ENCODE measurements around the gene NKX2-4. TPM values are rescaled to one million over a fixed set of nuclear protein-coding genes. Genes with fewer than 3 reads are reported as not detected.

Gene NKX2-4
- total and polyA plus RNA-seq, 4 donors, result not detected

DNA sequence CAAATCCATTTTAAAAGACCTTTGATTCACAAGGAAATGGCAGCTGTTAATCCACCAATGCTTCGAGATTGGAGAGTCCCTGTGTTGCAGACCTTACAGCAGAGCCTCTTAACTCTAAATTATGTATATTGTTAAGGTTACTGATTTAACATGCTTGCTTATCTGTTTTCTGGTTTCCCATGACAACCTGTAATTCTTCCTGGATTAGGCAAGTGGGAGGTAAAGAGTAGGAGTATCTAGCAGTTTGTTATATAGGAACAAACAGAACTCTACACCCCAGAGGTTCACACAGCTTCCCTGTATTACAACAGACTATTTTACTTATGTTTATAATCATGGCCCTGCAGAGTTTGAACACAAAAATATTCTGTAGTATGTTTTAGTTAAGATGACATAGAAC, 39.5 kb downstream of the NKX2-4 start:
- 71 to 90% methylated on average over 1 of the region's 1 CpG for WGBS, 2 donors
- no peak for DNase-seq
- TF ChIP-seq, protein P1, sequence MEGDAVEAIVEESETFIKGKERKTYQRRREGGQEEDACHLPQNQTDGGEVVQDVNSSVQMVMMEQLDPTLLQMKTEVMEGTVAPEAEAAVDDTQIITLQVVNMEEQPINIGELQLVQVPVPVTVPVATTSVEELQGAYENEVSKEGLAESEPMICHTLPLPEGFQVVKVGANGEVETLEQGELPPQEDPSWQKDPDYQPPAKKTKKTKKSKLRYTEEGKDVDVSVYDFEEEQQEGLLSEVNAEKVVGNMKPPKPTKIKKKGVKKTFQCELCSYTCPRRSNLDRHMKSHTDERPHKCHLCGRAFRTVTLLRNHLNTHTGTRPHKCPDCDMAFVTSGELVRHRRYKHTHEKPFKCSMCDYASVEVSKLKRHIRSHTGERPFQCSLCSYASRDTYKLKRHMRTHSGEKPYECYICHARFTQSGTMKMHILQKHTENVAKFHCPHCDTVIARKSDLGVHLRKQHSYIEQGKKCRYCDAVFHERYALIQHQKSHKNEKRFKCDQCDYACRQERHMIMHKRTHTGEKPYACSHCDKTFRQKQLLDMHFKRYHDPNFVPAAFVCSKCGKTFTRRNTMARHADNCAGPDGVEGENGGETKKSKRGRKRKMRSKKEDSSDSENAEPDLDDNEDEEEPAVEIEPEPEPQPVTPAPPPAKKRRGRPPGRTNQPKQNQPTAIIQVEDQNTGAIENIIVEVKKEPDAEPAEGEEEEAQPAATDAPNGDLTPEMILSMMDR (IDR thresholded peaks at IDR 0.05; ENCODE audit: control extremely low read depth, extremely low read depth), result no peak
- peaks cover 6 to 38% (median 18%) of the 10 kb centered on the region in 4 donors for H3K36me3 ChIP-seq (ENCODE audit: control insufficient read depth in 4 of 4, insufficient read depth in 4 of 4, low read length in 4 of 4)
- ATAC-seq (ENCODE audit: insufficient read depth, low FRiP score), result no peak
- no peak overlapping the region for H3K27ac ChIP-seq (ENCODE audit: low read depth in 1 of 2, low read length in 1 of 2)
- no peaks in the 10 kb centered on the region for H3K27me3 ChIP-seq (ENCODE audit: control insufficient read depth in 3 of 3, insufficient read depth in 3 of 3, low read length in 2 of 3)
- H3K9ac ChIP-seq (ENCODE audit: insufficient read depth in 1 of 2, low read length in 2 of 2), result no peak overlapping the region
- no peak overlapping the region for H3K4me3 ChIP-seq
- no peaks in the 10 kb centered on the region for H3K9me3 ChIP-seq (ENCODE audit: control insufficient read depth in 4 of 4, insufficient read depth in 3 of 4, low read length in 3 of 4)
- H3K4me1 ChIP-seq (ENCODE audit: control insufficient read depth in 5 of 5, insufficient read depth in 5 of 5, low read length in 5 of 5), result peaks cover 0 to 2% (median 0%) of the 10 kb centered on the region in 5 donors

- H3K4me1 ChIP-seq (ENCODE audit: control insufficient read depth in 5 of 5, insufficient read depth in 5 of 5, low read length in 5 of 5), result peaks cover 0 to 2% (median 0%) of the 10 kb centered on the region in 5 donors
- DNase-seq, result no peak
- H3K4me3 ChIP-seq, result no peak overlapping the region
- H3K27me3 ChIP-seq (ENCODE audit: control insufficient read depth in 3 of 3, insufficient read depth in 3 of 3, low read length in 2 of 3), result no peaks in the 10 kb centered on the region
- H3K9ac ChIP-seq (ENCODE audit: insufficient read depth in 1 of 2, low read length in 2 of 2), result no peak overlapping the region
- TF ChIP-seq, protein P1 (IDR thresholded peaks at IDR 0.05; ENCODE audit: control extremely low read depth, extremely low read depth), result no peak
- no peaks in the 10 kb centered on the region for H3K9me3 ChIP-seq (ENCODE audit: control insufficient read depth in 4 of 4, insufficient read depth in 3 of 4, low read length in 3 of 4)
- H3K27ac ChIP-seq (ENCODE audit: low read depth in 1 of 2, low read length in 1 of 2), result no peak overlapping the region
- H3K36me3 ChIP-seq (ENCODE audit: control insufficient read depth in 4 of 4, insufficient read depth in 4 of 4, low read length in 4 of 4), result peaks cover 5 to 28% (median 18%) of the 10 kb centered on the region in 4 donors
- no peak for ATAC-seq (ENCODE audit: insufficient read depth, low FRiP score)
Measured at GRCh38 chr20:21356386-21356785, 40.9 kb downstream of the NKX2-4 start.

GRCh38 chr20:21355981-21356380, 41.3 kb downstream of the NKX2-4 start:
- WGBS, 2 donors, result 37 to 43% methylated on average over 1 of the region's 1 CpG
- no peaks in the 10 kb centered on the region for H3K9me3 ChIP-seq (ENCODE audit: control insufficient read depth in 4 of 4, insufficient read depth in 3 of 4, low read length in 3 of 4)
- H3K27me3 ChIP-seq (ENCODE audit: control insufficient read depth in 3 of 3, insufficient read depth in 3 of 3, low read length in 2 of 3), result no peaks in the 10 kb centered on the region
- H3K9ac ChIP-seq (ENCODE audit: insufficient read depth in 1 of 2, low read length in 2 of 2), result no peak overlapping the region
- DNase-seq (no peak), ATAC-seq (ENCODE audit: insufficient read depth, low FRiP score) (no peak)
- no peak overlapping the region for H3K4me3 ChIP-seq
- peaks cover 5 to 25% (median 16%) of the 10 kb centered on the region in 4 donors for H3K36me3 ChIP-seq (ENCODE audit: control insufficient read depth in 4 of 4, insufficient read depth in 4 of 4, low read length in 4 of 4)
- H3K27ac ChIP-seq (ENCODE audit: low read depth in 1 of 2, low read length in 1 of 2), result no peak overlapping the region
- peaks cover 0 to 2% (median 0%) of the 10 kb centered on the region in 5 donors for H3K4me1 ChIP-seq (ENCODE audit: control insufficient read depth in 5 of 5, insufficient read depth in 5 of 5, low read length in 5 of 5)
- TF ChIP-seq, protein P1 (IDR thresholded peaks at IDR 0.05; ENCODE audit: control extremely low read depth, extremely low read depth), result no peak

GRCh38 chr20:21353236-21353635, 44.1 kb downstream of the NKX2-4 start:
- ATAC-seq (ENCODE audit: insufficient read depth, low FRiP score), result peak; percentile 27
- TF ChIP-seq, protein P1 (IDR thresholded peaks at IDR 0.05; ENCODE audit: control extremely low read depth, extremely low read depth), result no peak
- Histone ChIP-seq H3K4me3 (no peak overlapping the region), H3K36me3 (ENCODE audit: control insufficient read depth in 4 of 4, insufficient read depth in 4 of 4, low read length in 4 of 4) (peaks cover 6 to 26% (median 17%) of the 10 kb centered on the region in 4 donors), H3K27me3 (ENCODE audit: control insufficient read depth in 3 of 3, insufficient read depth in 3 of 3, low read length in 2 of 3) (no peaks in the 10 kb centered on the region), H3K9ac (ENCODE audit: insufficient read depth in 1 of 2, low read length in 2 of 2) (no peak overlapping the region), H3K4me1 (ENCODE audit: control insufficient read depth in 5 of 5, insufficient read depth in 5 of 5, low read length in 5 of 5) (no peaks in the 10 kb centered on the region), H3K9me3 (ENCODE audit: control insufficient read depth in 4 of 4, insufficient read depth in 3 of 4, low read length in 3 of 4) (no peaks in the 10 kb centered on the region), H3K27ac (ENCODE audit: low read depth in 1 of 2, low read length in 1 of 2) (no peak overlapping the region)
- no peak for DNase-seq
- 88 to 93% methylated on average over 1 of the region's 1 CpG for WGBS, 2 donors
